GM12892 (cell line): ENCODE data around the gene VCL.

Experiments
- DNase-seq: peaks from one replicate; pipeline ENCODE4 v3.0.0; 2011; ENCODE audit not compliant: insufficient read length
- FAIRE-seq: peaks from 2 replicates; lab custom pipeline; 2011; peaks lifted over from hg19 to GRCh38; lab: Jason Lieb, UNC
- POLR2A ChIP-seq: IDR thresholded peaks from 2 replicates; pipeline ENCODE4 v1.6.1; 2011; ENCODE audit warnings: low read depth, low read length, control low read depth
- POLR2AphosphoS5 ChIP-seq: IDR thresholded peaks from 2 replicates; pipeline ENCODE4 v1.6.1; 2011; ENCODE audit warnings: low read depth, low read length, control low read depth
- TAF1 ChIP-seq: IDR thresholded peaks from 2 replicates; pipeline ENCODE4 v1.6.1; 2011; ENCODE audit warnings: low read depth, mild to moderate bottlenecking, control low read depth, low read length, borderline replicate concordance

The VCL gene

DNA sequence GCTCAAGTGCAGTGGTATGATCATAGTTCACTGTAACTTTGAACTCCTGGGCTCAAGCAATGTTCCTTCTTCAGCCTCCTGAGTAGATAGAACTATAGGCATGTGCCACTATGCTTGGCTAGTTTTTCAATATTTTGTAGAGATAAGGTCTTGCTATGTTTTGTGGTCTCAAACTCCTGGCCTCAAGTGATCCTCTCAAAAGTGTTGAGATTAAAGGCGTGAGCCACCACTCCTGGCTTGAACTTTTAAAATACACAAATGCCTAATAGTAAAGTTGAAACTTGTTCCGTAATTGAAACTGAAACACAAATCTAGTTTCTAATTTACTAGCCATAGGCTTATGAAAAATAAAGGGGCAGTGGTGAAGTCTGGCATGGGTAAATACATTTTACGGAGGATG lies 87.0 kb downstream of the VCL start:
- DNase-seq, result peak; percentile 21
- FAIRE-seq, result peak; percentile 81
- TF ChIP-seq POLR2A (no peak), TAF1 (no peak), POLR2AphosphoS5 (no peak)

DNA sequence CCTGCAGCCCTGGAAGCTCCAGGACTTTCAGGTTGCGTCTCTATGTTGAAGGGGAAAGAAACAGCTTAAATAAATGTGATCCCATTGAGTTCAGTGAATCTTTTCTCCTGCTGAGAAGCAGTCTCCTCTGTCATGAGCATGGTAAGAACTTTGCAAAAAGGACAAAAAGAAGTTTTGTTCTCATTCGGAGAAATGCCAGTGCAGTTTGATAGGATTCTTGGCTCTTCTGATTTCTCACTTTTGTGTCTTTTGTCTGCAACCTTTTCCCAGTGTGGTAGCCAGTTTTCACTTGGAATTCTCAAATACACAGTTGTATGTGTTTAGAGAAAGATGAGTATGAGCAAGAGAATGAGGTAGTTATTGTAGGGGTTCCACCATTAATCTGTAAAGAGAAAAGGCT lies 88.4 kb downstream of the VCL start:
- no peak for DNase-seq
- FAIRE-seq, result peak; percentile 70
- no peak for TF ChIP-seq POLR2A
- no peak for TF ChIP-seq TAF1
- TF ChIP-seq POLR2AphosphoS5, result no peak

DNA sequence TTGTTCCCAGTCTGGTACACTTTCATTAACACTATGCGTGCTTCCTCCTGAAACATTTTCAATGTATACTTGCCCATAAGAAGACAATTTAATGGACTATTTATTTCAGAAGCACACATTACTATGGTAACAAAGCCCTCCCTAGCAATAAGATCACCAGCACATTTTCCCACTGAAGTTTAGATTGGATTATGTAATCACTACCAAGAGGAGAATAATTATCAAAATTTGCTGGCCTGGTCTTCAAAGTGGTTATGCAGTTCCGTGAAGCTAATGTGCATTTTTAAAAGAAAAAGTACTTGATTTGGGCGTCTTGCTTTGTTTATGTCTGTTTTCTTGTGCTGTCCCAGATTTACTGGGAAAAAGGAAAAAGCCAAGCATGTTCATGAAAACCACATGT lies 90.8 kb downstream of the VCL start:
- FAIRE-seq, result no peak
- no peak for TF ChIP-seq POLR2AphosphoS5
- no peak for TF ChIP-seq TAF1
- no peak for TF ChIP-seq POLR2A

DNA sequence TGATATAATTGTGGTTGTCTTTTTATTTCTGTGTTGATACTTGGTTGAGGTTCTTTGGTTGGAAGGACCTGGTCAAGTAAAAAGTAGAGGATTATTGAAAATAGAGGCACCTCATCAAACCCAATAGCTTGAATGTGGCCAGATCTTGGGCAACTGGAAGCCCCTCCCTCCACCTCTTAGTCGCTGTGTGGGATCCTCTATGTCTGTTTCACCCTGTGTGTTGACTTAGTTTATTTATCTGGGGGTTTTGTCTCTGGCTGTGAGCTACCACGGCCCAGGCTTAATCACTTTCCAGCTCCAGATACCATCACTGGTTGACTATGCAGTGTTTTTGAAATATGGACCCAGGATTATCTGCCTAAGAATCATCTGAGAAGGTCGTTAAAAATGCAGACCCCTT lies 94.5 kb downstream of the VCL start:
- no peak for FAIRE-seq
- DNase-seq, result no peak

More for the DNA sequence above, 90.8 kb downstream of the VCL start:
- no peak for DNase-seq

DNA sequence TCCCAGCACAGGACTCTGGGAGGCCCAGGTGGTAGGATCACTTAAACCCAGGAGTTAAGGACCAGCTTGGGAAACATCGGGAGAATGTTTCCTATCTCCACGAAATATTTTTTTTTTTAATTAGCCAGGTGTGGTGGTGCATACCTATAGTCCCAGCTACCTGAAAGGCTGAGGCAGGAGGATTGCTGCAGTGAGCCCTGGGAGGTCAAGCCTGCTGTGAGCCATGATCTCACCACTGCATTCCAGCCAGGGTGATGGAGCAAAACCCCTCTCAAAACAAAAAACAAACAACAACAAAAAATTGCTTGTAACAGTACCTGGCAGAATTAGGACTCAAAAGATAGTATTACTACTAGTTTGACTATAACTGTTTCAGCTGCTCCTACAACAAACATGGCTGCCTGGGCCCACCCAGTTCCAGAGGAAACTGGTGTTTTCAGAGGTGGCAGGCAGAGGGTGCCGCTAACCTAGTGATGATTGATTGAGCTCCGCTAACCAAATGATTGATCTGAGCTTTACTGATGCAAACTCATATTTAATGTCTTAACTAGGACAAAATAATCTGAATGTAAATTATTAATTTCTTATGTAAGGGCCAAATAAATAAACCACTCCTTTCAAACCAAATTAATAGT lies 95.7 kb downstream of the VCL start:
- no peak for FAIRE-seq
- TF ChIP-seq POLR2AphosphoS5 (no peak), POLR2A (no peak), TAF1 (no peak)
- no peak for DNase-seq

More for the DNA sequence above, 94.5 kb downstream of the VCL start:
- no peak for TF ChIP-seq TAF1
- no peak for TF ChIP-seq POLR2A
- no peak for TF ChIP-seq POLR2AphosphoS5

DNA sequence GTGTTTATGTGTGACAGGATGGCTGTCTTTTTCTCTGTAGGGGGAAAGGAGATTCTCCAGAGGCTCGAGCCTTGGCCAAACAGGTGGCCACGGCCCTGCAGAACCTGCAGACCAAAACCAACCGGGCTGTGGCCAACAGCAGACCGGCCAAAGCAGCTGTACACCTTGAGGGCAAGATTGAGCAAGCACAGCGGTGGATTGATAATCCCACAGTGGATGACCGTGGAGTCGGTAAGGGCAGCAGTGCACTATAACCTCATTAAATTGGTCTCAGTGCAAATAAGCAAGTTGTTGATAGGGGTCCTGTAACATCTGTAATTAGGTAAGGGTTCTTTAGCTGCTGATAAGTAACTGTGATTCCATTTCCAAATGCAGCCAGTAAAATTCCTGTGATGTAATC lies 96.3 kb downstream of the VCL start:
- DNase-seq, result no peak
- no peak for FAIRE-seq
- TF ChIP-seq POLR2A, result no peak
- TF ChIP-seq POLR2AphosphoS5, result no peak
- no peak for TF ChIP-seq TAF1

DNA sequence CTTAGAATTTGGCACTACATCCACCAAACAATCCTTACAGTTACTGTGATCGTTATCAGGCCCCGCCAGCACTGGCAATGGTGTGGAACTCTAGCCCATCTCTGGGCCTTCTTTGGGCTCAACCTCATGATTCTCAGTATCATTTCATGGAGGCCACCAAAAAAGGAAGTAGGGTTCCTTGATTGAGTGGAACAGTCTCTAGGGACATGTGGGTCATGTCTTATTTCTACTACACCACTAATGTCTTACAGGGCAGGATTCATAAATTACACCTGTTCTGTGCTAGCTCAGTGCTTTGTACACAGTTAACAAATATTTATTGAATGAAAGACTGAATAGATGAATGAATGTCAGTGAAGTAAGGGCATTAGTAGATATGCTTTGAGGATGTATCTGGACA lies 98.9 kb downstream of the VCL start:
- TF ChIP-seq POLR2AphosphoS5 (no peak), TAF1 (no peak), POLR2A (no peak)

DNA sequence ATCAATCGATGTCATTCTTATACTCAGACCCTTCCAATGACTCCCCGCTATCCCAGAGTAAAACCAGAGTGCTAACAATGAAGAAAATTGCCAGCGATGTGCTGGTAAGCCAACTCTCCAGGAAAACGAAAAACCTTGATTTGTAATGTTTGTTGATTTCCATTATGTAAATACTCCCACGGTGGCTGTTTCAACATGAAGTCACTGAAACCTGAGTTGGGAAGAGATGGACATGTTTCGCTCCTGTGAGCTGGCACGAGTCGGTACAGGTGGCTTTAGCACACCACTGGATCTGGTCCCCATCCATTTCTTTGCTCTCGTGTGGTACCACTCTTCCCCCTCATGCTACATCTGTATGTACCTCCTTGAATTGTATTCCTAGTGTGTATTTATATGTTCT lies 99.9 kb downstream of the VCL start:
- TF ChIP-seq TAF1 (no peak), POLR2AphosphoS5 (no peak), POLR2A (no peak)
- no peak for FAIRE-seq
- no peak for DNase-seq

More for the DNA sequence above, 98.9 kb downstream of the VCL start:
- DNase-seq (peak; percentile 23), FAIRE-seq (peak; percentile 67)

DNA sequence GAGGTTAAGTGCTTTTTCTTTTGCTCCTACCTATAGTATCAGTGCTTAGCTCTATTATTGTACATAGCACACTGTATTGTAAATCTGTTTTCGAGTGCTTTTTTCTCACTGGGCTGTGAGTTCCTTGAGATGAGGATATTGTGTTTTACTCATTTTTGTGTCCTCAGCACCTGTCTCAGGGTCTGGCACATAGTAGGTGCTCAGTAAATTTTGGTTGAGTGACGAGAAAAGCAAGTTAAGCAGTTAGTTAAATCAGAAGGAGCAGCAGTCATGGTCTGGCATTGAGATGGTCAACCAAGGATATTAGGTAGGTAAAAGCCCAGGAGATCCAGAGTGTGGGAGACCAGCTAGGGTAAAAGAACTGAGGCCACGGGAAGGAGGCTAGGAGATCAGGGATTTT lies 101.5 kb downstream of the VCL start:
- TF ChIP-seq POLR2AphosphoS5 (no peak), POLR2A (no peak), TAF1 (no peak)
- DNase-seq (no peak), FAIRE-seq (no peak)

DNA sequence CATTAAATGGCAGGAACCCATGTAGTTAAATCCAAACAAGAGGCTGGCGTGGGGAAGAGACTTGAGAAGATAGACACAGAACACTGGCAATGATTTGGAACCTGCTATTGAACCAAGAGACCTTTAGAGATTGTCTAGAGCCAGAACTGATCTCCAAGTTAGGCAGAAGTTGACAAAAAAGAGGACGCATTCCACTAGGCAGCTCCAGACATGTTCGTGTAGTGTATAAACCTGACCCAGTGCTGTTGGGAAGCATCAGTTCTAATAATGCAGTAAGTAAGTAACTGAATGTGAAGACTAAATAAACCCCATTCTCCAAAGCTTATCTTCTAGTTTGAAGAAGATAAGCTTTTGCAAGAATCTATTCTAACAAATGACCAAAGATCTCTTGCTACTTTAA lies 101.9 kb downstream of the VCL start:
- DNase-seq (no peak), FAIRE-seq (no peak)

DNA sequence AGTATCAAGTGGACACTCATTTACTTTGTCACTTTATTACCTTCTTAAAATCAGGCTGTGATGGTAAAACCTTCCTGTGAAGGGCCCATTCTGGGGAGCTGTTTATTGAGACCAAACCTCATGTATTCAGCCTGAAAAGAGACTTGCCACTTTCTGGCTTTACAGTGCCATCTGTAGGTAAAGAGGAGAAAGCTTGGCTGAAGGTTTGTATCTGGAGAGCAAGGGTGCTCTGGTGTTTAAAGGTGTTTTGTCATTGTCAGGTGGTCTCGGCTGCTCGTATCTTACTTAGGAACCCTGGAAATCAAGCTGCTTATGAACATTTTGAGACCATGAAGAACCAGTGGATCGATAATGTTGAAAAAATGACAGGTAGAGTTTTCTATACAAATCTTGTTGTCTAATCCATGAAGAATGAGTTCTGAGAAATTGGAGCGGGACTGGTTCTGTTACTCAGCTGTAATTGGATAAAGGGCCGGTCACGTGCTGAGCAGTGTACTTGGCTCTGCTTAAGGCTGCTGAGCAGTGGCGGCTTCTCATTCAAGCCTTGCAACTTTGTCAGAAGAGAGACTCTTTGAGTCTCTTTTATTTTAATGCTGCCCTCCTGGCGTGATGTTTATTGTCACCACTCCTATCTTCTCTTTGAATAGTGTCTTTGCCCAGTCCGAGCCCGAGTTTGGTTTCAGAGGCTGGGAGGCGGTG lies 105.8 kb downstream of the VCL start:
- no peak for TF ChIP-seq POLR2A
- TF ChIP-seq POLR2AphosphoS5, result no peak
- no peak for TF ChIP-seq TAF1
- DNase-seq (peak; percentile 27), FAIRE-seq (no peak)

More for the DNA sequence above, 101.9 kb downstream of the VCL start:
- no peak for TF ChIP-seq POLR2AphosphoS5
- no peak for TF ChIP-seq POLR2A
- no peak for TF ChIP-seq TAF1

DNA sequence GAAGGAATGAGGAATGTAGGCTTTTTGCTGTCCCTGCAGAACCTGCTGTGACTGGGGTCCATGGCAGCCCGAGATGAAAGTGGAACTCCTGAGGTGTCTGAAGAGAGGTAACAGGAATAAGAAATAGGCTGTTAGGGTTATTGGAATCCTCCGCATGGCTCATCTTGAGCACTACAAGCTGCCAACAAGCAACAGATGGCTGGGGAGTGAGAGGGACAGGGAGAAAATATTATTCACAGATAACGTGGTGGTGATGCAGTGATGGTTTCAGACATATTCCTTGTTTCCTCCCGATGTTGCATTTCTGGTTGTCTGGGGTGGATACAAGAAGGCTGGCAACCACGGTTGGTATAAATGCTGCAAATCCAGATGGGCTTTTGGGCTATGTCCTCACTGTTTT lies 106.6 kb downstream of the VCL start:
- DNase-seq, result no peak
- no peak for TF ChIP-seq POLR2AphosphoS5
- TF ChIP-seq POLR2A, result no peak
- no peak for TF ChIP-seq TAF1
- no peak for FAIRE-seq
